ENCODE measurements around the gene RASSF4.

RASSF4 gene

DNA sequence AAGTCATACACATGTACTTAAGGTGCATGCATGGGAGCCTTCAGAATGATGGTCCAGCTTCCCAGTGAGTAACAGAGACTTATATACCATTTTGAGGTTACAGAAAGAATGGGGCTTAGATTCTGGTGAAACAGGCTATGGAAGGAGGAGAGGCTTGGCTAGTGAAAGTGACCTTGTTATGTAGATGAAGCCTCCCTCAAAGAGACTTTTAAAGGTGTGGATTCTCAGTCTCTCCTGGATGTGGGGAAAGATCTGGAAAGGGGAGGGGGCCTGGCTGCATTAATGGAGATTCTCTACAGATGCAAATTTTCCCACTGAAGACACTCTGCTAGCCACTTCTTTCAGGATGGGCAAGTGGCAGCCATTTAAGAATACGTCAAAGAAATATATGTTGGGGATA lies 5.5 kb downstream of the RASSF4 start:
- no peak for DNase-seq

DNA sequence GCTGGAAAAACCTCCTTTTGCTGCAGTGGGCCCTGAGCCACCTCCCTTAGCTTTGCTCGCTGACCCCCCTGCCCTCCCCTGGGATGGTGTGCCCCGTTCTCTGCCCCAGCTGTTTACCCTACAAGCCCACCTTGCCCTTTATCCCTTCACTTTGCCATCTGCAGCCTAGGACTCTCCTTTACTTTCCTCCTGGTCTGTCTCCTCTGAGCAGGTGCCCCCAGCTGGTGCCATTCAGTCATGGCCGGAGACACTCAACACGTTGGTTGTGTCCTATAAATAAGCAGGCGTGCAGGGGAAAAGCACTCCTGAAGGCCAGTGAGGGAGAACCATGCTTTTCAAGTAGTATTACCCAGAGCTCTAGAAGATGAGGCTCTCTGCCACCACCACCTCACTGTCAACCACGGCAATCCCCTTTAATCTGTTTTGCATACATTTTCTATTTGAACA lies 6.1 kb downstream of the RASSF4 start:
- DNase-seq, result no peak

DNA sequence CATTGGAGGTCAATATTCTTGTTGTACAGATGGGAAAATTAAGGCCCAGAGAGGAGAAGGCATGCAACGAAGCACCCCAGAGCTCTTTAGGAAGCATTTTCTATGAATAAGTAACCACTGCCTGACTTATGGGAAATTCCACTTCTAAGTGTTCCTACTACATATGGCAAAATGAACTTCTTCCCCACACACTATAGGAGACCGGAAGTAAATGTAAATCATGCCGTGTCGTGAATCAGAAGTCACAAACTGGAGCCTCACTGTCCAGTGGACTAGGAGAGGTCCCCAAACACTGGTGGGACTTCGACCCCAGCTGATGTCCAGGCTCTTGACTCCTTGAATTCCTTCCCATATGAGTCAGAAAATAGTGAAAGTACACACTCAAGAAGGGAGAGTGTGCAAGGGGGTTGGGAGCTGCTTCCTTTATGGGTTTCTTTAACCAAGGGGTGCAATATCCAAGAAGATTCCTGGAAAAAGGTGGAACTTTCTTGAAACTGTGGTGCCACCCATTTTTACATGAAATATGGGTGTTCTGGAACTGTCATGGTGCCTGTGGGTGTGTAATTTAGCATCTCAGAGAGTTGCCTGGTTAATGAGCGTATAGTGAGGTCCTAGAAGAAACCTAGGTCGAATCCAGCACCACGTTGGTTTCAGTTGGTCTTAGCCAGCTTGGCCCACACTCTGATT lies 6.7 kb downstream of the RASSF4 start:
- DNase-seq, result no peak

DNA sequence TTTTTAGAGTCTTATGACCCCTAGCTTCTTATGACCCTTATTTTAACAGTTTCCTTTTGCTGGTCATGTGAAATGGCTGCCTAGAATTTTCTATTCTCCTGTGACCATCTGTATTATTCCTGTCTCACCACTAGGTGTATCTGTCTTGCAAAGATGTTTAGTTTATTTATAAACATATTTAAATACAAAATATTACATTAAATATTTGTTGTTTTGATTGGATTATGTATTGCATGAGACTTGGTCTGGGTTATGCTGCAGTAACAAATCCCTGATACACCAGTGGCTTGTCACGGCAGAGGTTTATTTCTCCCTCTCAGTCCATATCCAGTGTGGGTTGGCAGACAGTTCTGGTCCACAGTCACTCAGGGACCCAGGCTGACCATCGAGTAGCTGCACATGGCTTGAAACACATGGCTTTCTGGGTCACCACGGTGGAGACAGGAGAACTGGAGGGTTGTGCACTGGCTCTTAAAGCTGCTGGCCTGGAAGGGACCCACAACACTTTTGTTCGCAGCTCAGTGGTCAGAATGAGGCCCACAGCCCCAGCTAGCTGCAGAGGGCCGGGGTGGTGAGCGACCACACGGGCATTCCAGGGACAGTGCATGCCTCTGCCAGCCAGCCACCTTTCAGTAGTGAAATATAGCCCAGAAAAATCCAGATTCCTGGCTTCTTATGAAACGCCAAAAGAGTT lies 7.4 kb downstream of the RASSF4 start:
- DNase-seq, result no peak

DNA sequence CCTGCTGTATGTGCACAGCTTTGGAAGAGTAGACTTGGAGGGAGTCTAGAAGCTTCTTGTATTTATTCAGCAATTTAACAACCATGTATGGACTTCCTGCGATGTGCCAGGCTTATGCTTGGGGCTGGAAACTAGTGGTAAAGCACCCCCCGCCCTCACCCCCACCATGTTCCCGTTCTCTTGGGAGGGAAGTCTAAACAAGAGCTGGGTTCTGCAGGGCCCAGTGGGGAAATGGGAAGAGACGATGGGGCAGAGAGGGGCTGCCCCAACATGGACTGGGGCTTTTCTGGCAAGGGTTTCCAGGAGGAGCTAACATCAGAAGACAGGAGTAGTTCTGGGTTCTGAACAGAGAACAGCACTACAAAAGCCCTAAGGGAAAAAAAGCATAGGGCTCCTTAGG lies 8.0 kb downstream of the RASSF4 start:
- no peak for DNase-seq

DNA sequence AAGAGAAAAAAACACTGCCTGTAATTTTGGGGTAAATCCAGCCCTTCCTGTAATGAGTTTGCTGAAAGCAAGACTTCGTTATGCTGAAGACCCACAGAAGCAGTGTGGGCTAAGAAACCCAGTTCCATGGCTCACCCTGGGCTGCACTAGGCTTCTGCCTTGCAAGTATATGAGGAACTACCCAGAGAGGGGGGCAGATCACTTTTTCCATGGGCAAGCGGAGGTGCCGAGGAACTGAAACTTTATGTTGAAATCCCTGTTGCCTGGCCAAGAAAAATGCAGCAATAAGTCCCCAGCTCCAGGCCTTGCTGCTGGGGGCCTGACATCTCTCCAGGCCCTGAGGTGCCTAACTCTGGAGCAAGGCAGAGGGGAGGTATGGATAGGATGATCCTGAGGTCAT lies 8.5 kb downstream of the RASSF4 start:
- no peak for DNase-seq

DNA sequence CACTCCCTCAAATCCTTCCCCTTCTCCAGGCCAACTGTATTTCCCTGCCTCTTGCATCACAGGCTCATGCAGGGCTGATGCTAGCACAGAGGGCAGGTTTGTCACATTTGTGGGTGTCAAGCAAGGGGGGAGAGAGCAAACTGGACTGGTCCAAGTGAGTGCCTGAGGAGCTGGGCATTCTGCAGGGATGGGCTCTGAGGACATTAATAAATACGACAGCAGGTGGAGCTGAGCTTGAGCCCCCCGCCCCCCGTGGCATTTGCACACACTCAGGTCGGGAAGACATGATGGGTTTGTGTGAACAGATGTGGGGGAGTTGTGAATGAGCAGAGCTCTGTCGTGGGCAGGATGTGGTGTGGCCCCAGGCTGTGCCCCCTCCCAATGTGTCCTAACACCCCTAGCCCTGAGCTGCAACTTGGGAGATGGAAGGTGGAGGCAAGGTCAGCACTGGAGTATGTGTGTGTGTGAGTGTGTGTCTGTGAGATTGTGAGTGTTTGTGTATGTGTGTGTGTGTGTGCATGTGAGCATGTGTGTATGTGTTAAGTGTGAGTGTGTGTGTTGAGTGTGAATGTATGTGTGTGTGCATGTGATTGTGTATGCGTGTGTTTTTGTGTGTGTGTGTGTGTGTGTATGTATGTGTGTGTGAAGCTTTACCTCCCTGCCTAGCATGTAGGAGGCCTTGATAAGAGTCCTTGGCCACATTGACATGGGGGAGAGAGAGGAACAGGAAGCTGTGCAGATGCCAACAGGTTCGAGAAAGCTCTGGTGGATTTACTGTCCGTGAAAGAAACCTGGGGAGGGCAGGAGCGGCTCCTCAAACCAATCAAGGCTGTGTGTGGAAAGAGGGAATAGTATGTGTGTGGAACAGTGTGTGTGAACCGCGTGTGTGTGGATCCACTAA lies 9.1 kb downstream of the RASSF4 start:
- no peak for DNase-seq

DNA sequence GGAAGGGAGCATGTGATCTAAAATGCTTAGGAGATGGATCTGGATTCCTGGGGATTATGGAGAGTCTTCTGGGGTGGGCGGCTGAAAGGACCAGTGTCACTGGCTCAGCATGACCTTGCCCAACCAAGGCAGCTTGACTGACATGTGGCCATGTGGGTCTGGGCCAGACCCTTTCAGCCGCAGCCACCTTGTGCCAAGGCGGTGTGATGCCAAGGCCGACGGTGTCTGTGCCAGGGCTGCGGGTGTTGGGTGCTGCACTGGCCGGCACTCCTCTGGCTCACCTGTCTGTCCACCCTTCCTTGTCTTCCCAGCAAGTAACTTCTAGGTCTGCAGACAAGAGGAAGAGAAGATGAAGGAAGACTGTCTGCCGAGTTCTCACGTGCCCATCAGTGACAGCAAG lies 10.3 kb downstream of the RASSF4 start:
- no peak for DNase-seq

DNA sequence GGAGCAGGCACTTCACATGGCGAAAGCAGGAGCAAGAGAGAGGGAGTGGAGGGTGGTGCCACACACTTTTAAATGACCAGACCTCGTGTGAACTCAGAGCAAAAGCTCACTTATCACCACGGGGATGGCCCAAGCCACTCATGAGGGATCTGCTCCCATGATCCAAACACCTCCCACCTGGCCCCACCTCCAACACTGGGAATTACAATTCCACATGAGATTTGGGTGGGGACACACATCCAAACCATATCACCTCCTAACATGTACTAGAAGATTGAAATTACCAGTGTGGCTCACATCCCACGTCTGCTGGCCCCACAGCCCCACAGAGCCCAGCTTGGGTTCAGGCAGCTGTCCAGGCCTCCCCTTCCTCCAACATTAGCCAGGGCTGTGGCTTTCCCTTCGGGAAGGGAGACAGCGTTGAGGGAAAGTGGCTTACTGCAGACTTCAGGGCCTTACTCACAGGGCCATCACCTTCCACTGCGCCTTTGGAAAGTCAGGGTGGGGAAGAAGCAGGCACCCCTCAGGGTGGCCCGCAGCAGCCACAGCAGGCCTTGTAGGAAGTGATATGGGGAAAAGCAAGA lies 11.3 kb downstream of the RASSF4 start:
- no peak for DNase-seq

DNA sequence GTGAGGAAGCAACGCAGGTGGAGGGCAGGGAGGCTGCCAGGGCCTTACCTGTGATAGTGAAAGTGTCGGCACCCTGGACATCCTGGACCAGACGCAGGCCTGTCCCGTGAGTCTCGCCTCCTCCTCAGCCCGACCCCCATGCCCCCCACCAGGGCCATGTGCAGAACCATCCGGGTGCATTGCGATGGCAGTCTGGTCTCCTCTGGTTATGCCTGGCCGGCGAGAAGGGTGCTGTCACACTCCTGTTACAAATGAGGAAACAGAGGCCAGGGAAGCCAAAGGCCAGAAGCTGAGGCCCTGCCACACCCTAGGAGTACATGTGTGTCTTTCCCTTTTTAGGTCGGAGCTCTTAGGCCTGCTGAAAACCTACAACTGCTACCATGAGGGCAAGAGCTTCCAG lies 11.8 kb downstream of the RASSF4 start:
- DNase-seq, result no peak

DNA sequence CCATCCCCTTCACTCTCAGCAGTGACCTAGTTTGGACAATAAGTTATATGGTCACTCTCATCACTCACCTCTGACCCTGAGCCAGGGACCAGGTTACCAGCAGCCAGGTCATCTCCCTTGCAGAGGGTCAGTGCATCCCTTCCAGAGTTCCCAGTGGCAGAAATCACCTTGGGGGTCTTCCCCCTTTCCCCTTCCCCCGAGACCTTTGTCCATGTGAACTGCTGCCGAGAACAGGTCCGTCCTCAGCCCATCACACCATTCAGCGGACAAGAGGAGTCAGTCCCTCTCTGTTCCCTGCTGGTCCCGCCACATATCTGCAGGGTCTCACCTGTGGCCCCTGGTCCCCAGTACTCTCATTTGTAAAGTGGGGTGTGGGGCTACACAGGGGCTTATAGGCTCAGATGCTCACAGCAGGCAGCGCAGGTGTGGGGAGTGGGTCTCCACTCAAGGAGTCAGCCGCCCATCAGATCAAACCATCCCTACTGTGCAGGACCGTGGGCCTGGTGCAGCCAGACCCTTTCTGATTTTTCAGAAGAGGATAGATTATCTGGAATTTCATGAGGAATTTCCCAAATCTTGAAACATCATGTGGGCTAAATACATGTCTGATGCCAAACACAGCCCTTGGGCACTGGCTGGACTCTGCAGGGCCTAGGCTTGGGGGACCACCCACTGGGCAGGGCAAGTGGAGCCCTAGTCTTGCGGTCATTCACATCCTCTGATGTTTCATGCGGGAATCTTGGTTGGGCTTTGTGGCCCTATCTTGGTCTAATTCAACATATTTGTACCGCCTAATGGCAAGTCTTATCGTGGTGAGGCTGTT lies 12.5 kb downstream of the RASSF4 start:
- no peak for DNase-seq

DNA sequence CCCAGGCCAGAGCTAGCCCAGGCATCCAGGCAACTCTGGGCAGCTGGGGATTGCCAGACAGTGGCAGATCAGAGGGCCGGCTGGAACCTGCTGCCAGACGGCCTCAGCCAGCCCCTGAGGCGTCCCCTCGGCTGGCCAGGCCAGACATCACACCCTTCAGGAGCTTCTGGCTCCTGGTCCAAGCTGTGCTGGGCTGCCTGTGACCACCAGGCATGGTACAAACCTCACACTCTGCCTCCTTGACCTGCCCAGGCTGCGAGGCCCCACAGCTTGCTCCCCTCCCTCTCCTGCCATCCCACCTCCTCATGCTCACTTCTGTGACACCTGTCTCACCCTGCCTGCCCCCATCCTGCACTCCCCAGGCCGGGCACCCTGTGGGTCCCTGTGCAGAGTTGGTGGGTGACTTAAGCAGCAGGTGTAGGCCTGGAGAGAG lies 13.3 kb downstream of the RASSF4 start:
- DNase-seq, result no peak

DNA sequence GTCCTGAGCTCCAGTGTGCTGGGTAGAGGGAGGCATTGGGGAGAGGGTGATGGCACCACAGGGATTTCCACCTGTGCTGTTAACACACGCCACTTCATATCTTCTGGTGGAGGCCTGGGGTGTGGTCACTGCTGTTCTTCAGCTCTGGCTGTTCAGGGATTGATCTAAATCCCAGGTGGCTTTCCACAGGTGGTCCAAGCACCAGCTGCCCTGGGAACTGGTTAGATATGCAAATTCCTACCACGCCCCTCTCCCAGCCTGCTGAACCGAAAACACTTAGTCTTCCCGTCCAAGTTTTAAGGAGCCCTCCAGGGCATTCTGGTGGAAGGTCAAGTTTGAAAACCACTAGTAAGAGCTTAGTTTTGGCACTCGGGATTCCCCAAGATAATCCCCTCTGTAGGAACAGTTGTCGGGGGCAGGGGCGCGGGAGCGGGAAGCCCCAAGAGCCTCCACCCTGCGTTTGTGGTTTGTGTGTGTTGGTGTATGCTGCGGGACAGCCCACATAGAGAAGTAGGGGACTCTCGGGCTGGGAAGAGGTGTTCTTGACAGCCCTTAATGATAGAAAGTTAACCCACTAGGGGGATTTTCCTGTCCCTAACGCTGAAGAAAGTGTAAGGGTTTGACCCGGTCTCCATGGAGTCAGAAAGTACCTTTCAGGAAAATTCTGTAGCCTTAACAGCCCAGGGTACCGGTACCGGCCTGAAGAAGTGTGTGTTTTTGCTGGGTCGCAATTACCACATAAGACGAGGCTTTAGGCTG lies 13.9 kb downstream of the RASSF4 start:
- DNase-seq, result peak; percentile 11

DNA sequence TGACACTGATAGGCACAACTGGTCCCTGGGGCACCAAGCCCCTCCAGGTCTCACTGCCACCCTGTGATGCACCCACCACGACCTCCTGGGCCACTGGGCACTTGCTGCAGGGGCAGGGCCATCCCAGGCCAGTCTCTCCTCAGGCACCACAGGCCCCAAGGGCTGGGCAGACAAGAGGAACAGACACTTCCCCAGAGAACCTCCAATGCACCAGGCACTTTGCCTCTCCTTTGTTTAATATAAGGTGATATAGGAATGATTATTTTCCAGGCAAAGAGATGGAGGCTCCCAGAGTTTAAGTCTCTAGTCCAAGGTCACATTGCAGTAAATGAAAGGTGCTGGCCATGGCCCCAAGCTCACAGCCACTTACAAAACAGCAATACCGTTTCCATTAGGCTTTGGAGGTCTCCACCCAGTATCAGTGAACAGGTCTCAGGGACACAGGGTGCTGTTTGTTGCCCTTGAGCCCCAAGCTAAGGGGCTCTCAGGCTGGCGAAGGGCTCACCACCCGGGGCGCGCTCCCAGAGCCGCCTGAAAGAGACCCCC lies 14.6 kb downstream of the RASSF4 start:
- no peak for DNase-seq

DNA sequence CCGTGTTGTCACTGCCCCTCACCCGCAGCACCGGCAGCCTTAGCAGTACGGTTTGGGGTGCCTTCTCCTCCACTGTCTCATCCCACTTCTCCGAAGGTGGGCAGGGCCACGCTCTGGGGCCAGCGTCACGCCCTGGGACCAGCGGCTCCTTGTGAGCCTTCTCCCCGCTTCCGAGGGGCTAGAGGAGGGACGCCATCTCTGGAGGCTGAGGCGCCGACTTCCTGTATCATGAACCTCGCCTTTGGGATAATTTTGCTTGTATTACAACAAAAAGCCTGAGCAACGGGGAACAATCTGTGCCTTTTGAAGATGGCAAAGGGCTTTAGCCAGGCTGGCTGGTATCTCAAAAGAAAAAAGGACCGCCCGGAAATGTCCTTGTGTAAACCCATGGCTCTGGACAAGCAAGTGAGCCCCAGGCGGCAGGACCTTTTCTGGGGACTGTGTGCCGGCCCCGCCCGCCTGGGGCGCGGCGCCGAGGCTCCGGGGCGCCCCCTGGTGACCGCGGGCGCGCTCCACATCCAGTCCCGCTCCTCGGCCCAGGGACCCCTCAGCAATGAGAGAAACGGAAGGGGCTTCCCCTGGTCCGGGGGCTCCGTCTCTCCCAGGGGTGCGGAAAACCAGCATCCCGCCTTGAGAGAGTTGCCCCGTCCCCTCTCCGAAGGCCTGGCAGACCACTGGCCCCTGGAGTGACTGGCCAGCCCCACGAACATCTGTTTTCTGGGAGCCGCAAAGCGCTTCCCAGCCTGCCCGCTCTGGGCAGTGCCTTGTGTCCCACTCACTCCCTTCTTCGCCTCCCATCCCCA lies 15.2 kb downstream of the RASSF4 start:
- no peak for DNase-seq

DNA sequence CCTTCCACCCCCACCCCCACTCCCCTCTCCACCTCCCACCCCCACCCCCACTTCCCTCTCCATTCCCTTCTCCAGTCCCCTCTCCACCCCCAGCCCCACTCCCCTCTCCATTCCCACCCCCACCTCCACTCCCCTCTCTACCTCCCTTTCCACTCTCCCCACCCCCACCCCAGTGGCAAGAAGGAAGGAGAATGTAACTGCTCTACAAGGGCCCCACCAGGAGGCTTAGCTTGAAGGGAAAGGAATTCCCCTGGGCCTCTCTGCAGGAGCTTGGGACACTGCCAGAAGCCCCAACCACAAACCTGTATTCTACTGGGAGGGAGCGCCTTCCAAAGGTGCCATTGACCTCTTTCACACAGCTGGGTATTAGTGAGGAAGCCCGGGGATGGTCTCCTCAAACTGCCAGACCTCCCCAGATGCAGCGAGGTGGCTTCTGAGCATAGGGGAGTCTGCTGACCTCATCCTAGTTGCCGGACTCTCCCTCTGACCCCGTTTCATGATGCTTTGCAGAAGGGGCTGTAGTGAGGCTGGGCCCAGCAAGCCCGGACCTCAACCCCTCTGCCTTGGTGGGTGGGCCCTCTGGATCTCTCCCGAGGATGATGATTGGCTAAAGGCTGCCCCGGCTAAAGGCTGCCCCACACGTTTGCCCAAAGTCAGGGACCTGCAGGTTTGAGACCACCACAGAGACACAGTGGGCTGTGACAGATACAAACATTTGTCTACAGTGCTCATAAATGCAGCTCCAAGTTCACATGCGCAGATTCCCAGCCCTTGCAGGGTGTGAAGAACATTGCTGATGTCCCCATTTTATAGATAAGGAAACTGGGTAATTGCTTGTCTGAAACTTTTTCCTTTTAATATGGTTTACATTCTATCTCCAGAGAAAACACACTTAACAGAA lies 16.1 kb downstream of the RASSF4 start:
- DNase-seq, result peak; percentile 55

DNA sequence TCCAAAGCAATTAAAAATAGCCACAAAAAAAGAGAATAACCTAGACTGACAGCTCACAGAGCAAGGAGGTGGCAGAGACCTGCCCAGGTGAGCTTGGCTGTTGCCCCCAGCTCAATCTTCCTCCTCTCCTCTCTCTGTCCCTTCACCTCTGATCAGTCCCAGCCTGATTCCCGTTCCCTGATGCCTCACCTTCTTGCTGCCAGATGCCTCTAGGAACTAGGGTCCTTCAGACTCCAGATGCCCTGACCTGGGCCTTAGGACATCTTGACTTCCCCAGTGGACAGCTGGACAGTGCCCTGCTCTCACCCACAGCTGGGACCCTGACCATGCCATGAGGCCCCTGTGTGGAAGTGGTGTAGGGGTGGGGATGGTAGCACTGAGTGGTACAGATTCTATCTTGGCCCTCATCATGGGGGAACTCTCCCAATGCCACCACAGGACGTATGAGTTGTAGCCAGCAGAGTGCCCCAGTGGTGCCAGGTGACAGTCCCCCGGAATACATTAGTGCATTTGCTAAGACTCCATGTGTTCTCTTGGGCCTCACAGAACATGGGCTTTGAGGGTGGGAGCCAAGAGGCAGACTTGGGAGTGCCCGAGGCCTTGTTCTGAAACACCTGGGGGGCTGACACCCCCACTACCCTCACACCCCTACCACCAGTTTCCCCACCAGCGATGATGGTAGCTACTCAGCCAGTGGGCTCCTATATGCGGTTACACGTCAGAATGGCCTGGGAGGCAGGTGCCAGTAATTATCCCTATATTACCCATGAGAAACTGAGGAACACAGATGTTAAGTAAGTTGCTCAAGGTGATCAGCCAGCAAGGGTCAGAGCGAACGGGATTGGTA lies 17.0 kb downstream of the RASSF4 start:
- no peak for DNase-seq

Data from COR-L47 (cell line).